Right cardiac atrium (tissue), 5 donors: ENCODE results near the gene TMEM132D. TPM values are rescaled to one million over a fixed set of nuclear protein-coding genes. Genes with fewer than 3 reads are reported as not detected.
A peak's percentile ranks its signal among the peaks of the same experiment; 100 is the strongest.
"Not testable (repeated sequence)": the region's sequence is repeated elsewhere in the genome, so short reads cannot be mapped to it uniquely, and the experiment has no call there.

ENCODE experiments used
- ATAC-seq, 2 donors: fragments of 200-7000 bp; cut with Tn5 transposase; one replicate each; pipeline versions ENCODE4 v1.8.0 to v1.9.1; 2020; ENCODE audit warnings: moderate library complexity in 2 of 2, mild to moderate bottlenecking in 1 of 2
- DNase-seq, 3 donors: peaks; one replicate each; pipeline ENCODE4 v3.0.0-alpha.2; 2020
- H3K27ac ChIP-seq: one replicate; pipeline ENCODE4 v1.5.1; 2013; ENCODE audit warnings: mild to moderate bottlenecking, low read length, control low read depth, moderate library complexity
- H3K27me3 ChIP-seq: one replicate; pipeline ENCODE4 v1.6.1; 2013; ENCODE audit not compliant: control insufficient read depth, insufficient read depth
- H3K4me1 ChIP-seq: one replicate; pipeline ENCODE4 v1.6.1; 2013; ENCODE audit warnings: low read length; ENCODE audit not compliant: control insufficient read depth, insufficient read depth
- H3K4me3 ChIP-seq: one replicate; pipeline ENCODE4 v1.5.1; 2013; ENCODE audit warnings: low read length, control low read depth
- H3K9me3 ChIP-seq: one replicate; pipeline ENCODE4 v1.6.1; 2013; ENCODE audit warnings: low read length; ENCODE audit not compliant: control insufficient read depth
- WGBS: extraction: QIAGEN DNeasy Blood & Tissue Kit; methylation state at CpG from one replicate; pipeline ENCODE4 v1.1.7; 2013; 5-methylcytosine and 5-hydroxymethylcytosine counted together
- intact Hi-C, 4 donors: fragments of 100-400 bp; cut with DNase I; formaldehyde crosslinking; loops; one replicate each; pipeline versions ENCODE4 v1.11.0 to v1.14.0; 2022 to 2023
- polyA plus RNA-seq: library from polyadenylated mRNA; stranded (reverse); fragments of 200-250 nt; gene quantifications from one replicate; pipeline ENCODE4 v1.2.3, GENCODE V29; 2013
- total RNA-seq, 4 donors: library from RNA; stranded (reverse); fragmentation: NEBNext Ultra II Directional; extraction: Animal tissue kit (Norgen Biotek cat#: 25700); gene quantifications; one replicate each; pipeline ENCODE4 v1.2.1, GENCODE V29; 2021
- donor health status: healthy with polysubstance abuse.
- donor health status: DM: no; HTN: yes; CAD: no.
- donor health status: DM: no; HTN: no; CAD: no.
- donor health status: DM: no; HTN: yes; CAD: no; lungs with severe emphysema.
- donor health status: DM: yes; HTN: yes; CAD: no.

TMEM132D gene
- total and polyA plus RNA-seq, 5 donors = not detected

DNA sequence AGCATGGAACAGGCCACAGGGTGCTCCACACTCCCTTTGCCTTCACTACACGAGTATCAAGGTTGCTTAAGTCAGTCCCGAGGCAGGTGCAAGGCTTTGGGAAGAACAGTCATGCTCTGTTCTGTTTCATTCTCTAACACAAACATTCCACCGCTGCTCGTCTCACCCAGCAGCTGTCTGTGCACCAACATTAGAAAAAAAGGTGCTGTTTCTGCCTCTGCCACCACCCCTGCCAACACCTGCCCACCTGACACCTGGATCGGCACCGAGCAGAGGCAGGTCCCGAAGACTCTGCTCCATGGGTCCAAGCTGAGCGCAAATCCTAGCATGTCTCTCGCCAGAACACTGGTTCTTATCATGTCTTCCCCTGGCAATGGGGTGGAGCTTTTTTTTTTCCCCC is 347.7 kb downstream of the TMEM132D start:
- Histone ChIP-seq H3K4me1 (no peaks in the 10 kb centered on the region), H3K4me3 (no peak overlapping the region), H3K27me3 (no peaks in the 10 kb centered on the region), H3K9me3 (no peaks in the 10 kb centered on the region), H3K27ac (no peak overlapping the region)
- WGBS = 68% methylated on average over 9 of the region's 9 CpGs
- DNase-seq (no peak), ATAC-seq (no peak)
- intact Hi-C loops = no loop called here

GRCh38 chr12:129552996-129553750 is 350.7 kb downstream of the TMEM132D start:
- no peaks in the 10 kb centered on the region for H3K9me3 ChIP-seq
- intact Hi-C loops = no loop called here
- no peak overlapping the region for H3K27ac ChIP-seq
- no peaks in the 10 kb centered on the region for H3K27me3 ChIP-seq
- no peak for ATAC-seq
- no peak overlapping the region for H3K4me3 ChIP-seq
- 84% methylated on average over 19 of the region's 19 CpGs for WGBS
- no peak for DNase-seq
- no peaks in the 10 kb centered on the region for H3K4me1 ChIP-seq

DNA sequence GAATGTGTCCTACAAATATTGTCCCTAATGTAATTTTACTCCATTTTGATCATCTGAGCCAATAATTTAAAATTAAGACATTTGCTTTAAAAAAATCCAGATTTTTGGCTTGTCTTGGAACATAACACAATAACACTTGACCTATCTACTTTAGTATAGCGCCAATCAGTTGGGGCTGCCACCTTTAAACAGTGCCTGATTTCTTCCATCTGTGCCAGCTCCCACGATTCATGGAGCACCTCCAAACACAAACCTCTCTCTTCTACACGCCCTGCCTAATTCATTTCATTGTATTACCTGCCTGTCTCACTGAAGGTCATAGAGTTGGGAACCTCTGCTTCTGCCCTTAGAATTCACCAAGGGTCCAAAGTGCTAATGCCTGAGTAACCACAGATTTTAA is 352.4 kb downstream of the TMEM132D start:
- ATAC-seq (no peak), DNase-seq (no peak)
- Histone ChIP-seq H3K4me1 (no peaks in the 10 kb centered on the region), H3K27ac (no peak overlapping the region), H3K9me3 (no peaks in the 10 kb centered on the region), H3K27me3 (no peaks in the 10 kb centered on the region), H3K4me3 (no peak overlapping the region)
- intact Hi-C loops = no loop called here
- 71% methylated on average over 3 of the region's 3 CpGs for WGBS

DNA sequence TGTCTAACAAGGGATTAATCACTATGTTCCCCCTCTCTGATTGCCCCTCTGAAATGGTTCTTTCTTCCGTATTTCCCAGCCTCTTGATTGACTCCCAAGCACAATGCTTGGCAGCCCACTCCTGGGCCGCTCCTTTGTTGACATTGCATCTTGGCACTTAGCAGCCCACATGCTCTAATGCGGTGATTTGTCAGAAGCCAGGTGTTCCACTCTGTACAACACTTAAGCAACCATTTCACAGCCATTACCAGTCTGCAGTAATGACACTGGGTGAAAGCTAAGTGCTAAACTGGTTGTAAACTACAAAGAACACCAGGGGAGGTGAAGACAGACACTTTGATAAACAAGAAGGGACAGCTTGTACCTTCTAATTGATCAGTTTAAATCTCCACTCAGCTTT is 353.5 kb downstream of the TMEM132D start:
- DNase-seq (no peak), ATAC-seq (no peak)
- intact Hi-C loops = no loop called here
- Histone ChIP-seq H3K4me3 (no peak overlapping the region), H3K9me3 (no peaks in the 10 kb centered on the region), H3K27me3 (no peaks in the 10 kb centered on the region), H3K27ac (no peak overlapping the region), H3K4me1 (no peaks in the 10 kb centered on the region)
- WGBS = 38% methylated on average over 3 of the region's 3 CpGs

DNA sequence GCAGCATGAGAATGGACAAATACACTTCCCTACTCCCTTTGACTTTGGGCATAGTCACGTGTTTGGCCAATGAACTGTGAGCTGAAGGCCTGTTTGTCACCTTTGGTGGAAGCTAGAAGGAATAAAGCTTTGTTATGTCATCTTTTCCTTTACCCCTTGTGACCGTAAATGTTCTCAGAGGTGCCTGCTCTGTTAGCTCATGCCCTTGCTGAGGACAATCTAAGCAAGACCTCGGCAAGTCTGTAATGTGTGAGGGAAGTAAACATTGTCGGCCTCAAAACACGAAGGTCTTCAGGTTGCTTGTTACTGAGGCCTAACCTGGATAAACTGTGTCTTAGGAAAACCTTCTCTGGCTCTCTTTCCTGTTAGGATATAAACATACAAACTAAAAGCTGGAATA is 354.2 kb downstream of the TMEM132D start:
- ATAC-seq (no peak), DNase-seq (no peak)
- Histone ChIP-seq H3K9me3 (no peaks in the 10 kb centered on the region), H3K4me3 (no peak overlapping the region), H3K27me3 (no peaks in the 10 kb centered on the region), H3K4me1 (no peaks in the 10 kb centered on the region), H3K27ac (no peak overlapping the region)
- 76% methylated on average over 5 of the region's 5 CpGs for WGBS
- intact Hi-C loops = no loop called here

DNA sequence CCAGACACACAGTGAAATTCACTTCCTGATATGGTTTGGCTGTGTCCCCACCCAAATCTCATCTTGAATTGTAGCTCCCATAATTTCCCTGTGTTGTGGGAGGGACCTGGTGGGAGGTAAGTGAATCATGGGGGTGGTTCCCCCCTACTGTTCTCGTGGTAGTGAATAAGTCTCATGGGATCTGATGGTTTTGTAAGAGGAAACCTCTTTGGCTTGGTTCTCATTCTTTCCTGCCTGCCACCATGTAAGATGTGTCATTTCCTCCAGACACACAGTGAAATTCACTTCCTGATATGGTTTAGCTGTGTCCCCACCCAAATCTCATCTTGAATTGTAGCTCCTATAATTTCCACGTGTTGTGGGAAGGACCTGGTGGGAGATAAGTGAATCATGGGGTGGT is 354.8 kb downstream of the TMEM132D start:
- 38% methylated on average over 2 of the region's 2 CpGs for WGBS
- H3K4me1 ChIP-seq, DNase-seq, H3K27ac ChIP-seq, intact Hi-C loops, H3K4me3 ChIP-seq, H3K27me3 ChIP-seq, H3K9me3 ChIP-seq, ATAC-seq: not testable (repeated sequence)

GRCh38 chr12:129544716-129545115 is 359.1 kb downstream of the TMEM132D start:
- ATAC-seq = no peak
- Histone ChIP-seq H3K27me3 (no peaks in the 10 kb centered on the region), H3K4me3 (no peak overlapping the region), H3K9me3 (no peaks in the 10 kb centered on the region), H3K4me1 (no peaks in the 10 kb centered on the region), H3K27ac (no peak overlapping the region)
- DNase-seq = no peak
- intact Hi-C loops = no loop called here
- WGBS = 66% methylated on average over 6 of the region's 6 CpGs

DNA sequence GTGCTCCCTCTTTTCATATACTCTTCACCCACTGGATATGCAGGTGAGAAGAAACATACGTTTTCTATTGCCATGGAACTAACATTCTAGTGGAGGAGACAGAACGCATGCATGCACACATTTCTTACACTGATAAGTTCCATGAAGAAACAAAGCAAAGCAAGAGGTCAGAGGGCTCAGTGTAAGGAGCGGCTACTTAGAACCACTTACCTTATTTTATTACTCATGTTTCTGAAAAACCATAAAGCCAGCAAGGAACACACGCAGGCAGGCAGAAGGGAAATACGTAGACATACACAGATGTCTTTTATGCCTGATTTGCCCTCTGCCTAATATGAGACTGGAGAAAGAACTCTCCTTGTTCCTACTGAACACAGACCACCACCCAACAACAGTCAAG is 362.9 kb downstream of the TMEM132D start:
- Histone ChIP-seq H3K4me3 (no peak overlapping the region), H3K9me3 (no peaks in the 10 kb centered on the region), H3K27me3 (no peaks in the 10 kb centered on the region), H3K27ac (no peak overlapping the region), H3K4me1 (no peaks in the 10 kb centered on the region)
- WGBS = 72% methylated on average over 5 of the region's 5 CpGs
- DNase-seq = no peak
- ATAC-seq = no peak
- intact Hi-C loops = no loop called here

DNA sequence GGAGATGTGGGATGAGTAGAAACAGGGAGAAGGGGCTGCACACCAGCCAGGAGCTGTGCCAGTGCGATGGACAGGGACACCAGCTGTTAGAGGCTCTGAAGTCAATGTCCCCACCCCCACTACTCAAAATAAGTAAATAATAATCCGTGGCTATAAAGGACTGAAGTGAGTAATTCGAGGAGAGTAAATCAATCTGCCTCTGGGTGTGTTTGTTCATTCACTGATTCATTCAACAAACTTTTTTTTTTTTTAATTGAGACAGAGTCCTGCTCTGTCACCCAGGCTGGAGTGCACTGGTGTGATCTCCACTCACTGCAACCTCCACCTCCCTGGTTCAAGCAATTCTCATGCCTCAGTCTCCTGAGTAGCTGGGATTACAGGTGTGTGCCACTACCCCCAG is 363.6 kb downstream of the TMEM132D start:
- Histone ChIP-seq H3K27ac (no peak overlapping the region), H3K4me1 (no peaks in the 10 kb centered on the region), H3K9me3 (no peaks in the 10 kb centered on the region), H3K4me3 (no peak overlapping the region), H3K27me3 (no peaks in the 10 kb centered on the region)
- DNase-seq (no peak), ATAC-seq (no peak)
- intact Hi-C loops = no loop called here
- WGBS = 57% methylated on average over 3 of the region's 3 CpGs

- H3K4me3 ChIP-seq, intact Hi-C loops, H3K4me1 ChIP-seq, H3K9me3 ChIP-seq, H3K27ac ChIP-seq, DNase-seq, H3K27me3 ChIP-seq: not testable (repeated sequence)
- 85% methylated on average over 15 of the region's 15 CpGs for WGBS
- peak in 1 of 2 donors; percentile 41 for ATAC-seq
Measured at GRCh38 chr12:129538724-129539335, 365.0 kb downstream of the TMEM132D start.

- no peak overlapping the region for H3K27ac ChIP-seq
- DNase-seq (no peak), ATAC-seq (no peak)
- no peaks in the 10 kb centered on the region for H3K27me3 ChIP-seq
- no peaks in the 10 kb centered on the region for H3K4me1 ChIP-seq
- intact Hi-C loops = no loop called here
- H3K4me3 ChIP-seq = no peak overlapping the region
- 76% methylated on average over 3 of the region's 3 CpGs for WGBS
- H3K9me3 ChIP-seq = no peaks in the 10 kb centered on the region
Measured at GRCh38 chr12:129538137-129538536, 365.7 kb downstream of the TMEM132D start.
